NCI-H2196 (cell line): Measurements from ENCODE around the gene TSR1.

ENCODE experiments used
- DNase-seq: peaks from one replicate; lab custom pipeline; 2025; ENCODE audit not compliant: unreplicated experiment; lab: John Stamatoyannopoulos, UW

TSR1 gene

GRCh38 chr17:2369551-2370210 lies 33.4 kb upstream of the TSR1 start:
- DNase-seq, result no peak

GRCh38 chr17:2369039-2369438 lies 32.8 kb upstream of the TSR1 start:
- no peak for DNase-seq

DNA sequence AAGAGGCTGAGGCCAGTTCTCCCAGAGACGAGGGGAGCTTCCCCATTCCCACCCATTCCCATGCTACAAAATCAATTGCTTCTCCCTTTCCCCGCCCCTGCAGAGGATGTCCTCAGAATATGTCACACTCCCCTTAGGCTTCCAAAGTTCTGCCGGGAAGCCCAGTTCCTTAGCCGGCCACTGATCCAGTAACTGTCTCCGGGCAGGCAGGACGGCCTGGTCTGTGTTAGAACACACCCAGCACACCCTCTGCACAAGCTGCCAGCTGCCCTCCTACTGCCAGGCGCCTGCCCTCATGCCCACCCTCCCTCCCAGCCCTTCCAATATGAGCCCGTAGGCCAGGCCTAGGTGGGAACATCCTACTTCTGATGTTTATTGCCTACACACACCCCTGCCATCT lies 32.1 kb upstream of the TSR1 start:
- no peak for DNase-seq

- DNase-seq, result no peak
Measured at GRCh38 chr17:2366747-2367494, 30.7 kb upstream of the TSR1 start.

DNA sequence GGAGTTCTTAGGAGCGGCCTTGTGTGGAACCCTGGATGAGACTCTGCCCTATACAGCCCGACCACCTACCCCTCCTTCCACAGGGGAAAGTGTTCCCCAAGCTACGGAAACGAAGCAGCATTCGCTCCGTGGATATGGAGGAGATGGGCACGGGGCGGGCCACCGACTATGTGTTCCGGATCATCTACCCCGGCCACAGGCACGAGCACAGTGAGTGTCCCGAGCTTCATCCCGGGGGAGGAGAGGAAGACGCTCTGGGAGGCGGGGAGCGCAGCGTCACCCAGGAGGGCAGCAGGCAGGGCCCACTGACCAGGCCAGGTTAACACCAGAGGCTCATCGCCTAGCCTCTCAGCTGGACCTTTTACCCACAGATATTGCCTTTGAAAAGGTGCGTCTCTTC lies 28.9 kb upstream of the TSR1 start:
- DNase-seq, result no peak

DNA sequence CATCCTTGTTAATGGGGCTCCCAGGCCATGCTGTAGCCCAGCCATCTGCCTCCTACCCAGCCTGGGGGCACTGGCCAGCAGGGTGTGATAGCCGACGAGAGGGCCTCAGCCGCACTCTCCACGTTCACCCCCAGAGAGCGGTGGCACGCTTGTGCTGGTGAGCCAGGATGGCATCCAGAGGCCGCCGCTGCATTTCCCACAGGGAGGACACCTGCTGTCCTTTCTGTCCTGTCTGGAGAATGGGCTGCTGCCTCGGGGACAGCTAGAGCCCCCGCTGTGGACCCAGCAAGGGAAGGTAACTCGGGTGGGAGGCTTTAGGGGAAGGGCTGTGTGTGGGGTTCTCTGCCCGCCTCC lies 28.5 kb upstream of the TSR1 start:
- no peak for DNase-seq

DNA sequence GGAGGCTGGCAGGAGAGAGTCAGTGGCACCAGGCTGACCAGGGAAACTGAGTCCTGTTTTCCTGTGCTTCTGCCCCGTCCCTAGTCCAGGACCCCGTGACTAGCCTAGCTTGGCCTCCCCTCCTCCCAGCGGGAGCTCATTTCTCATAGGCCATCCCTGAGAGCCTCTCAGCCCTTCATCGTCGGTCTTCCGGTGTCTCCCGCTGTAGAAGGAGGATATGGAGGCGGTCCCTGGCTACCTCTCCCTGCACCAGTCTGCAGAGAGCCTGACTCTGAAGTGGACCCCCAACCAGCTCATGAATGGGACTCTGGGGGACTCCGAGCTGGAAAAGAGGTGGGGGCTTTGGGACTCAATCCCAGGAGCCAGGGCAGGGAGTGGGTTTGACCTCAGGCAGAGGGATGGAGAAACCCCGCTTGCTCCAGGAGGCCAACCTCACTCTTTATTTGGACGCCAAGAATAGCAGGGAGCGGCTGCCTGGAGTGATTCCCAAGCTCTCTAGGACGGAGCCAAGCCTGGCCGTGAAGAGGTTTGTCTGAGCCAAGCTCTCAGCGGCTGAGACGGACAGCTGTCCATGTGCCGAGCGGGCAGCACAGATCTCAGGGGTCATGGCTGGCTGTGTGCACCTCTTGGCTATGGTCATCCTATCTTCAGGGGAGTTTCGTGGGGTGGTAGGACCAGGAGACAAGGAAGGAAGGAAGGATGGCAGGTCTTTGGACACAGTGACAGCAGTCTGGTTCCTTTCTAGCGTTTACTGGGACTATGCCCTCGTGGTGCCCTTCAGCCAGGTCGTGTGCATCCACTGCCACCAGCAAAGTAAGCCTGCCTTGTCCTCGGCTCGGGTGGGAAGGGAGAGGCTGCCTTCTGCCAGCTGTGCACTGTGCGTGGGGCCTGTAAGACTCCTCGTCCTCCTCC lies 27.9 kb upstream of the TSR1 start:
- DNase-seq, result no peak

GRCh38 chr17:2363318-2363717 lies 27.1 kb upstream of the TSR1 start:
- DNase-seq, result no peak

GRCh38 chr17:2362881-2363280 lies 26.6 kb upstream of the TSR1 start:
- no peak for DNase-seq

DNA sequence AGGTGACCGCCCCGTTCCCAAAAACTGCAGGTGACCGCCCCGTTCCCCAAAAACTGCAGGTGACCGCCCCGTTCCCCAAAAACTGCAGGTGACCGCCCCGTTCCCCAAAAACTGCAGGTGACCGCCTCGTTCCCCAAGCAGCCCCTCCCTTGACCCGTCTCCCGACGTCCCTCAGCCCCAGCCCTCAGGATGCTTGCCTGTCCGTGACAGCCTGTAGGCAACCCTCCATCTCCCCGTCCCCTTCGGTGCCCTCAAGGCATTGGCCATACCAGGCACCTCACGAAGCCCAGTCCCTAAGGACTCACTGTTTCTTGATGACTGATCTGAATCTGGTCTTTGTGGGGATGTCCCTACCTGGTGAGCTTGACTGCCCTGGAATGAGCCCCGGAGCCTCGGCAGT lies 26.2 kb upstream of the TSR1 start:
- no peak for DNase-seq

DNA sequence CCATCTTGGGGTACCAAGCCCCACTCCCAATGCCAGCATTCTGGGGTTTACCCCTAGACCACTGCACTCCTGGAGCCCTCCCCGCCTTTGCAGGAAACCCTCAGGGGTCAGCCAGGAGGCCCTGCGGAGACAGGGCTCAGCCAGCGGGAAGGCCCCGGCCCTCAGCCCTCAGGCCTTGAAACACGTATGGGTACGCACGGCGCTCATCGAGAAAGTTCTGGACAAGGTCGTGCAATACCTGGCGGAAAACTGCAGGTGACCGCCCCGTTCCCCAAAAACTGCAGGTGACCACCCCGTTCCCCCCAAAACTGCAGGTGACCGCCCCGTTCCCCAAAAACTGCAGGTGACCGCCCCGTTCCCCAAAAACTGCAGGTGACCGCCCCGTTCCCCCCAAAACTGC lies 25.8 kb upstream of the TSR1 start:
- no peak for DNase-seq

- no peak for DNase-seq
Measured at GRCh38 chr17:2361010-2361760, 24.9 kb upstream of the TSR1 start.

DNA sequence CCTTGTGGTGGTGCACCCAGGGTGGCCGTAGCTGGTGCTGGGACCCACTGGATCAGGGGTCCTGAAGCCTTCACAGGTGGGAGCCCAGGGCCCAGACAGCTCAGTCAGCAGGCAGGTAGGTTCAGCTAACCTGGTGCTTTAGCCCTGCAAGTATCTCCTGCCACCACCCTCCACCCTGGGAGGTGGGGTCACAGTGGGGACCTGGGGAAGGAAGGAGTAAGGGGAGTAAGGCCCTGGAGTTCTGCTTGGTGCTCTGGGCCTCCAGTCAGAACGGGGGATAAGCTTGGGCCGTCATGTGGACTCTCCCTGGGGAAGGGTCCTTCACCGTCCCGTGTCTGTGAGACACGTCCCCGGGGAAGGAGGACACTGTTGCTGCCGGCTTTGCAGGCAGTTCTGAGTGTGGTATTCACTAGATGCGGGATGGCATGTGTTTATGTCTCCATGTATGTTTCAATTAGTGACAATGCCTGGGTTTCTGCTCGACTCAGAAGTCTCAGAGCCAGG lies 21.7 kb upstream of the TSR1 start:
- DNase-seq, result no peak

DNA sequence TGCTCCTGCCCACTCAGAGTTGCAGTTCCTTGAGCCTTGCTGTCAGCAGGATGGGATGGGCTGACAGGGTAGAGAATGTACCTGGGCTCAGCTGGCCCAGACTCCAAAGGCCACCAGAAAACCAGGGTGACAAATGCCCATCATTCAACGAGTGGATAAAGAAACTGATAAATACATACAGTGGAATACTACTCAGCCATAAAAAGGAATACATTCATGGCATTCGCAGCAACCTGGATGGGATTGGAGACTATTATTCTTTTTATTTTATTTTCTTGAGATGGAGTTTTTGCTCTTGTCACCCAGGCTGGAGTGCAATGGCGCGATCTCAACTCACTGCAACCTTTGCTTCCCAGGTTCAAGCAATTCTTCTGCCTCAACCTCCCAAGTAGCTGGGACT lies 21.0 kb upstream of the TSR1 start:
- no peak for DNase-seq

DNA sequence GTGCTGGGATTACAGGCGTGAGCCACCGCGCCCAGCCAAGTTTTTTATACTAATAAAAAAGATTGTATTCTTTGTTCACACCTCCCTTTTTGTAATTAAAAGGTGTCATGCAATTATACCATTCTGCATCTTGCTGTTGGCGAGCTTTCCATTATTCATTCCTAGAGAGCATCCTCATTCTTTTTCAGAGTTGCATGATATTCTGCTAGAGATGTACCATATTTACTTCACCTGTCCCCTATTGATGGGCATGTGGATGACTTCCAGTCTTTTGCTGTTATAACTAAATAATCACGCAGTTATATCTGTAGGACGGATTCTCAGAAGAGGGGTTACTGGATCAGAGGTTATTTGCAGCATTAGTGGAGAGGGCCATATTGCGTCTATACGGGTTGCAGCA lies 18.1 kb upstream of the TSR1 start:
- no peak for DNase-seq

- DNase-seq, result no peak
Measured at GRCh38 chr17:2351269-2351668, 15.0 kb upstream of the TSR1 start.

DNA sequence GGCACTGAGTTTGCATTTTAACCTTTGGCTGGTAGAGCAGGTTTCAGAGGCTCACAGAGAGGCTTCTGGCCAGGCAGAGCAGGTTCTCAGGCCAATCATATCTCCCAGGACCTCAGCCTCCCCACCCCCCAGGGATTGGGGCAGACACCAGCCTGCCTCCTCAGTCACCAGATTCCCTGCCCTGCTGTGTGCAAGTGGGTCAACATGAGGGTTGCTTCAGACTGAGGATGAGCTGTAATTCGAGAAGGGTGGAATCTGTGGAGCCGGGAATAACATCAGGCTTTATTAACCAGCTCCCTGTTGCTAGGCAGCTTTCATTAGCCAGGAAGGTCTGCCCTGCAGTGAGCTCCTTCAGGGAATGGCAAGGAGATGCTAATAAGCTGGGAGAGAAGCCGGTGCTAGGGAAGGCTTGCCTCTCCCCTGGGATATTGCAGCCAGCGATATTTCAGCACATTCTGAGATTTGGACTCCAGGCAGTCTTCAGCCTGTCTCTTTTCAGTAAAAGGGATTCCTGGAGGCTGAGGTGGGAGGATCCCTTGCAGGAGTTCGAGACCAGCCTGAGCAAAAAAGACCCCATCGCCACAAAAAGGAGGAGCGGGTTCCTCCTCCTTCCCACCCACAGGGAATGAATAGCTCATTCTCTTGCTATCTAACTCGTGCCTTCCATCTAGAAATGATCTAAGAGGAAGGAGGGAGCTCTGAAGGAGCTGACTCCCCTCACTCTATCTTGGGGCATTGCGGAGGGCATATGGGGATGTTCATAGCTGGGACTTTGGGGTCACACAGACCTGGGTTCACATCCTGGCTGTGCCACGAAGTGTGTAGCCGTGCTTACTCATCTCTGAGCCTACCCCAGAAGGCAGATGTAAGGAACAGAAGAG lies 11.8 kb upstream of the TSR1 start:
- peak; percentile 68 for DNase-seq

GRCh38 chr17:2346475-2346874 lies 10.2 kb upstream of the TSR1 start:
- no peak for DNase-seq

DNA sequence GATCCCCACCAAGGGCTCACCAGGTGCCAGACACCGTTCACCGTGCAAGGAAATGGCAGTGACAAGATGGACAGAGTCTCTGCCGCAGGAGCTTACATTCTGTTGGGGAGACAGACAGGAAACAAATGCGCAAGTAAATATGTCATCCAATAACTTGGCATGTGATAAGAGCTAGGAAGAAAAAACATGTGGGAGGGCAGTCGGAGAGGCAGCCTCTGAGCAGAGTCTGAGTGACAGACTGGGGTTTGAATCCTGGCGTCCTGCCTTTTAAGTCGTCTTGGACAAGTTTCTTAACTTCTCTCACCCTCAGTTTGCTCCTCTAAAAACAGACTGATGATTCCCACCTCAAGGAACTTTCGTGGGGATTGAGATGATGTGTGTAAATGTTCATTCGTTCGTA lies 8.3 kb upstream of the TSR1 start:
- no peak for DNase-seq

GRCh38 chr17:2343421-2343820 lies 7.2 kb upstream of the TSR1 start:
- peak; percentile 1 for DNase-seq
